NCI-H748 treated with DMSO at 0.1 percent for 48 hours (cell line): Measurements from ENCODE around the gene IQGAP2.

ENCODE experiments used
- DNase-seq: peaks from one replicate; lab custom pipeline; 2025; lab: John Stamatoyannopoulos, UW

IQGAP2 gene

GRCh38 chr5:76449606-76450005 lies 46.5 kb downstream of the IQGAP2 start:
- no peak for DNase-seq

GRCh38 chr5:76450054-76450453 lies 47.0 kb downstream of the IQGAP2 start:
- DNase-seq, result no peak

GRCh38 chr5:76451031-76451701 lies 48.1 kb downstream of the IQGAP2 start:
- DNase-seq, result no peak

GRCh38 chr5:76455531-76456133 lies 52.5 kb downstream of the IQGAP2 start:
- DNase-seq, result no peak

GRCh38 chr5:76456258-76456657 lies 53.2 kb downstream of the IQGAP2 start:
- no peak for DNase-seq

- DNase-seq, result no peak
Observed at GRCh38 chr5:76457674-76458485, 54.8 kb downstream of the IQGAP2 start.

GRCh38 chr5:76458486-76458830 lies 55.4 kb downstream of the IQGAP2 start:
- no peak for DNase-seq

GRCh38 chr5:76460104-76460503 lies 57.0 kb downstream of the IQGAP2 start:
- DNase-seq, result no peak

- DNase-seq, result no peak
Observed at GRCh38 chr5:76462097-76462667, 59.1 kb downstream of the IQGAP2 start.

GRCh38 chr5:76467216-76467615 lies 64.1 kb downstream of the IQGAP2 start:
- no peak for DNase-seq

GRCh38 chr5:76468635-76469425 lies 65.7 kb downstream of the IQGAP2 start:
- no peak for DNase-seq

GRCh38 chr5:76469656-76470290 lies 66.7 kb downstream of the IQGAP2 start:
- no peak for DNase-seq

GRCh38 chr5:76470976-76471375 lies 67.9 kb downstream of the IQGAP2 start:
- DNase-seq, result no peak

- DNase-seq, result no peak
Observed at GRCh38 chr5:76471406-76471805, 68.3 kb downstream of the IQGAP2 start.

GRCh38 chr5:76471987-76472334 lies 68.9 kb downstream of the IQGAP2 start:
- no peak for DNase-seq

- no peak for DNase-seq
Observed at GRCh38 chr5:76472335-76473008, 69.4 kb downstream of the IQGAP2 start.

GRCh38 chr5:76473009-76473336 lies 69.9 kb downstream of the IQGAP2 start:
- DNase-seq, result no peak

- DNase-seq, result no peak
Observed at GRCh38 chr5:76473661-76474060, 70.6 kb downstream of the IQGAP2 start.

GRCh38 chr5:76474377-76474776 lies 71.3 kb downstream of the IQGAP2 start:
- DNase-seq, result no peak

- no peak for DNase-seq
Observed at GRCh38 chr5:76475385-76475784, 72.3 kb downstream of the IQGAP2 start.

- DNase-seq, result no peak
Observed at GRCh38 chr5:76475936-76476335, 72.9 kb downstream of the IQGAP2 start.
